GM12878 (cell line): Measurements from ENCODE around the gene DFFA. TPM values are rescaled to one million over a fixed set of nuclear protein-coding genes. Genes with fewer than 3 reads are reported as not detected.

Experiments used
- ATF7 ChIP-seq: fragments of 450-650 bp; IDR thresholded peaks from 2 replicates; pipeline ENCODE4 v1.6.1; 2016; ENCODE audit warnings: low read depth, mild to moderate bottlenecking
- BHLHE40 ChIP-seq, 2 experiments: fragments of 450-650 bp in 1 of 2; IDR thresholded peaks; 2 replicates each; pipeline ENCODE4 v1.6.1; 2011 to 2017; ENCODE audit warnings: low read depth in 2 of 2, borderline replicate concordance in 1 of 2, improper control_type of control experiment in 1 of 2, low read length in 1 of 2, mild to moderate bottlenecking in 1 of 2
- BMI1 ChIP-seq: fragments of 450-650 bp; IDR thresholded peaks from 2 replicates; pipeline ENCODE4 v1.6.1; 2016; ENCODE audit warnings: mild to moderate bottlenecking, moderate library complexity, borderline replicate concordance
- CBX5 ChIP-seq: sonication (generic); IDR thresholded peaks from 2 replicates; pipeline ENCODE4 v1.6.1; 2016; ENCODE audit warnings: low read depth, moderate library complexity, mild to moderate bottlenecking, inconsistent platforms
- CHD2 ChIP-seq: IDR thresholded peaks from 2 replicates; pipeline ENCODE4 v1.6.1; 2011; ENCODE audit warnings: low read depth, low read length, improper control_type of control experiment, borderline replicate concordance
- ETV6 ChIP-seq, 2 experiments: fragments of 450-650 bp in 1 of 2; IDR thresholded peaks in 1 of 2; conservative IDR thresholded peaks in 1 of 2; 2 replicates each; pipeline ENCODE4 v1.6.1; 2014; ENCODE audit warnings: antibody characterized with exemption in 1 of 2, borderline replicate concordance in 1 of 2, low read depth in 1 of 2, mild to moderate bottlenecking in 1 of 2, moderate library complexity in 1 of 2
- EZH2 ChIP-seq: IDR thresholded peaks from 2 replicates; pipeline ENCODE4 v1.6.1; 2012; ENCODE audit warnings: low read depth, mild to moderate bottlenecking, control low read depth, inconsistent platforms, low read length, borderline replicate concordance; ENCODE audit not compliant: control insufficient read depth
- IKZF2 ChIP-seq, 2 experiments: fragments of 450-650 bp; IDR thresholded peaks; 2 replicates each; pipeline ENCODE4 v1.6.1; 2017; ENCODE audit warnings: mild to moderate bottlenecking in 2 of 2, moderate library complexity in 2 of 2
- IRF4 ChIP-seq: IDR thresholded peaks from 2 replicates; pipeline ENCODE4 v1.6.1; 2011; ENCODE audit warnings: low read depth, low read length
- KAT2A ChIP-seq: conservative IDR thresholded peaks from 2 replicates; pipeline ENCODE4 v1.6.1; 2011; ENCODE audit warnings: low read depth, low read length; ENCODE audit not compliant: control insufficient read depth
- LARP7 ChIP-seq: fragments of 450-650 bp; IDR thresholded peaks from 2 replicates; pipeline ENCODE4 v1.6.1; 2017; ENCODE audit warnings: mild to moderate bottlenecking
- MEF2B ChIP-seq: fragments of 450-650 bp; IDR thresholded peaks from 2 replicates; pipeline ENCODE4 v1.6.1; 2018; ENCODE audit warnings: mild to moderate bottlenecking, moderate library complexity; ENCODE audit not compliant: partially characterized antibody, poor library complexity, severe bottlenecking
- NR2F1 ChIP-seq: fragments of 450-650 bp; conservative IDR thresholded peaks from 2 replicates; pipeline ENCODE4 v1.6.1; 2017; ENCODE audit warnings: mild to moderate bottlenecking
- POLR2A ChIP-seq: IDR thresholded peaks from 2 replicates; pipeline ENCODE4 v1.6.1; 2011; ENCODE audit warnings: low read depth, mild to moderate bottlenecking, low read length
- POLR2AphosphoS2 ChIP-seq: IDR thresholded peaks from 2 replicates; pipeline ENCODE4 v1.6.1; 2011; ENCODE audit warnings: low read depth, mild to moderate bottlenecking, low read length, improper control_type of control experiment, moderate library complexity
- POU2F2 ChIP-seq: IDR thresholded peaks from 3 replicates; pipeline ENCODE4 v1.6.1; 2011; ENCODE audit warnings: low read depth, mild to moderate bottlenecking, low read length, borderline replicate concordance
- SIX5 ChIP-seq: IDR thresholded peaks from 2 replicates; pipeline ENCODE4 v1.6.1; 2011; ENCODE audit warnings: mild to moderate bottlenecking, low read depth, low read length, moderate library complexity; ENCODE audit not compliant: severe bottlenecking
- SPI1 ChIP-seq: IDR thresholded peaks from 2 replicates; pipeline ENCODE4 v1.6.1; 2011; ENCODE audit warnings: low read depth, mild to moderate bottlenecking, low read length, moderate library complexity, borderline replicate concordance; ENCODE audit not compliant: insufficient read depth
- TBL1XR1 ChIP-seq: IDR thresholded peaks from 2 replicates; pipeline ENCODE4 v1.6.1; 2012; ENCODE audit warnings: low read depth, low read length, improper control_type of control experiment
- polyA plus RNA-seq, 11 experiments: library from polyadenylated mRNA; depleted of rRNA in 4 of 11; unstranded in 6 of 11; stranded (reverse) in 5 of 11; fragments of >200 nt; fragmentation: Nextera tagmentation in 4 of 11; fragmentation: Illumina TruSeq in 1 of 11; extraction: Ambion mirVana in 4 of 11; extraction: Trizol in 1 of 11; gene quantifications; 1 replicate in 1 of 11; 2 replicates in 10 of 11; pipeline versions ENCODE4 v1.2.1 to v1.2.3, GENCODE V29; 2011 to 2016; ENCODE audit warnings: inconsistent platforms in 2 of 11, missing spikeins in 2 of 11, low read depth in 1 of 11
- total RNA-seq, 4 experiments: library from RNA; depleted of rRNA in 3 of 4; stranded (reverse); fragments of >200 nt in 3 of 4; fragmentation: Illumina TruSeq in 1 of 4; extraction: Trizol in 1 of 4; gene quantifications; 2 replicates each; pipeline versions ENCODE4 v1.2.1 to v1.2.3, GENCODE V29; 2013 to 2021
- TF ChIP-seq, protein P1 (sequence below): IDR thresholded peaks from 2 replicates; pipeline ENCODE4 v1.6.1; 2012; ENCODE audit warnings: low read depth, low read length, improper control_type of control experiment
- TF ChIP-seq, protein P2 (sequence below): IDR thresholded peaks from 2 replicates; pipeline ENCODE4 v1.6.1; 2011; ENCODE audit warnings: mild to moderate bottlenecking, low read depth, low read length, moderate library complexity; ENCODE audit not compliant: insufficient replicate concordance
- TF ChIP-seq, protein P3 (sequence below): IDR thresholded peaks from 2 replicates; pipeline ENCODE4 v1.6.1; 2012; ENCODE audit warnings: low read length, inconsistent platforms
- TF ChIP-seq, protein P4 (sequence below): fragments of 450-650 bp; IDR thresholded peaks from 2 replicates; pipeline ENCODE4 v1.6.1; 2016; ENCODE audit warnings: mild to moderate bottlenecking
- TF ChIP-seq, protein P5 (sequence below): fragments of 450-650 bp; IDR thresholded peaks from 2 replicates; pipeline ENCODE4 v1.6.1; 2016; ENCODE audit warnings: mild to moderate bottlenecking

Gene DFFA
- total and polyA plus RNA-seq, 10 of the 15 experiments (the other 5 are each of a cell fraction or from before 2014, with no cell fraction given): 37.4 to 83.8 (median 52.4) TPM

DNA sequence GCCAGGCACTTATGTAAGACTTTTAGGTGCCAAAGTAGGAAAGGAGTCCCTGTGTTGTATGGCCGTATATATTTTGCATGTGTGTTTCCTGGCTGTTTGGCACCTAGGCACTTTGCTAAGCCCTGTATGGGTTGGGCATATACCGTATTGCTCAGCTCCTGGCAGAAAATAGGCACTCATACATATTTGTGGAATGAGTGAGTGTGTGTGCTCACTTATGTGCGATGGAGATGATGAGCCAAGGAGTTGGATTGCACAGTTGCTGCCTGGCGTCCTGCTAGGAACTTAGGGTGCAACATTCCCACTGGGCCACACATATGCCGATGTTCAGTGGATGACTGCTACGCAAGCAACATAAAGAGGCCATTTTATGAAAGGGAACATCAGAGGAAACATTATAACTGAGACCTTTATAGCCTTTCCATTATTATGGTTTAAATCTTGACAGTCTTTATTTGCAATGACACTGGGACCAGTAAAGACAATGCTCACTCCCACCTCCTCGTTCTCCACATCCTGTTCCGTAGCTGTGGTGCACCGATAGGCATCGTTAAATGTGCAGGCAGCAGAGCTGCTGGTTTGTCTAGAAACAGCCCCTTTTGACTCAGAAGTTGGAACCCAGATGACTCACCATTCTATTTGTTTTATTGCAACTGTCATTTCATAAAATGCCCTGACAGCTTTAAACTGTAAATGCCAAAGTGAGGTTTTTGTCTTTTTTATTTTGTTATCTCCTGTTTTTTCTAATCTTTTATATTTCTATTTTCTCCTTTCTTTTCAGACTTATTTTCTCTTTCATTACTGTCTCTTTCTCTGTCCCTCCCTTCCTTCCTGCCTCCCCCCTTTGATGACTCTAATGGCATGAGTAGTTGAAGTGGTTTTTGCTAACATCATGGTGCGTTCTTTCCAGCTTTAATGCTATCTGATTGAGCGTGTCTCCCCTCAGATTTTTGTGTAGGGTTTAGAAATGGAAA is 38.5 kb upstream of the DFFA start (continued):
- TF ChIP-seq, protein P1, sequence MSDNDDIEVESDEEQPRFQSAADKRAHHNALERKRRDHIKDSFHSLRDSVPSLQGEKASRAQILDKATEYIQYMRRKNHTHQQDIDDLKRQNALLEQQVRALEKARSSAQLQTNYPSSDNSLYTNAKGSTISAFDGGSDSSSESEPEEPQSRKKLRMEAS: no peak
- TF ChIP-seq, protein P2, sequence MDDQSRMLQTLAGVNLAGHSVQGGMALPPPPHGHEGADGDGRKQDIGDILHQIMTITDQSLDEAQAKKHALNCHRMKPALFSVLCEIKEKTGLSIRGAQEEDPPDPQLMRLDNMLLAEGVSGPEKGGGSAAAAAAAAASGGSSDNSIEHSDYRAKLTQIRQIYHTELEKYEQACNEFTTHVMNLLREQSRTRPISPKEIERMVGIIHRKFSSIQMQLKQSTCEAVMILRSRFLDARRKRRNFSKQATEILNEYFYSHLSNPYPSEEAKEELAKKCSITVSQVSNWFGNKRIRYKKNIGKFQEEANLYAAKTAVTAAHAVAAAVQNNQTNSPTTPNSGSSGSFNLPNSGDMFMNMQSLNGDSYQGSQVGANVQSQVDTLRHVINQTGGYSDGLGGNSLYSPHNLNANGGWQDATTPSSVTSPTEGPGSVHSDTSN: peak; percentile 62
- TF ChIP-seq NR2F1 (no peak; the same call in 1 of the 2 replicates), ATF7 (peak; percentile 88), CHD2 (peak; percentile 76; the same call in 1 of the 2 replicates), POLR2A (no peak), SPI1 (peak; percentile 58), CBX5 (no peak), SIX5 (no peak), LARP7 (no peak), TBL1XR1 (peak; percentile 77), EZH2 (no peak), KAT2A (no peak), ETV6 (conservative IDR thresholded peaks at IDR 0.05 in 1 of 2, IDR thresholded peaks at IDR 0.05 in 1 of 2; ENCODE audit: borderline replicate concordance in 1 of 2, low read depth in 1 of 2) (peak in 1 of 2 experiments; percentile 78; a peak in 2 of 4 replicates), BMI1 (peak; percentile 82), BHLHE40 (IDR thresholded peaks at IDR 0.05; ENCODE audit: borderline replicate concordance in 1 of 2, low read depth in 2 of 2, low read length in 1 of 2) (peak; percentile 72 to 74), POU2F2 (peak; percentile 92), POLR2AphosphoS2 (no peak), IKZF2 (IDR thresholded peaks at IDR 0.05) (peak; percentile 90 to 94), IRF4 (peak; percentile 99), MEF2B (peak; percentile 73)
- TF ChIP-seq, protein P3, sequence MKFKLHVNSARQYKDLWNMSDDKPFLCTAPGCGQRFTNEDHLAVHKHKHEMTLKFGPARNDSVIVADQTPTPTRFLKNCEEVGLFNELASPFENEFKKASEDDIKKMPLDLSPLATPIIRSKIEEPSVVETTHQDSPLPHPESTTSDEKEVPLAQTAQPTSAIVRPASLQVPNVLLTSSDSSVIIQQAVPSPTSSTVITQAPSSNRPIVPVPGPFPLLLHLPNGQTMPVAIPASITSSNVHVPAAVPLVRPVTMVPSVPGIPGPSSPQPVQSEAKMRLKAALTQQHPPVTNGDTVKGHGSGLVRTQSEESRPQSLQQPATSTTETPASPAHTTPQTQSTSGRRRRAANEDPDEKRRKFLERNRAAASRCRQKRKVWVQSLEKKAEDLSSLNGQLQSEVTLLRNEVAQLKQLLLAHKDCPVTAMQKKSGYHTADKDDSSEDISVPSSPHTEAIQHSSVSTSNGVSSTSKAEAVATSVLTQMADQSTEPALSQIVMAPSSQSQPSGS: peak; percentile 92
- TF ChIP-seq, protein P4, sequence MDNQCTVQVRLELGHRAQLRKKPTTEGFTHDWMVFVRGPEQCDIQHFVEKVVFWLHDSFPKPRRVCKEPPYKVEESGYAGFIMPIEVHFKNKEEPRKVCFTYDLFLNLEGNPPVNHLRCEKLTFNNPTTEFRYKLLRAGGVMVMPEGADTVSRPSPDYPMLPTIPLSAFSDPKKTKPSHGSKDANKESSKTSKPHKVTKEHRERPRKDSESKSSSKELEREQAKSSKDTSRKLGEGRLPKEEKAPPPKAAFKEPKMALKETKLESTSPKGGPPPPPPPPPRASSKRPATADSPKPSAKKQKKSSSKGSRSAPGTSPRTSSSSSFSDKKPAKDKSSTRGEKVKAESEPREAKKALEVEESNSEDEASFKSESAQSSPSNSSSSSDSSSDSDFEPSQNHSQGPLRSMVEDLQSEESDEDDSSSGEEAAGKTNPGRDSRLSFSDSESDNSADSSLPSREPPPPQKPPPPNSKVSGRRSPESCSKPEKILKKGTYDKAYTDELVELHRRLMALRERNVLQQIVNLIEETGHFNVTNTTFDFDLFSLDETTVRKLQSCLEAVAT: peak; percentile 77; the same call in 1 of the 2 replicates
- TF ChIP-seq, protein P5, sequence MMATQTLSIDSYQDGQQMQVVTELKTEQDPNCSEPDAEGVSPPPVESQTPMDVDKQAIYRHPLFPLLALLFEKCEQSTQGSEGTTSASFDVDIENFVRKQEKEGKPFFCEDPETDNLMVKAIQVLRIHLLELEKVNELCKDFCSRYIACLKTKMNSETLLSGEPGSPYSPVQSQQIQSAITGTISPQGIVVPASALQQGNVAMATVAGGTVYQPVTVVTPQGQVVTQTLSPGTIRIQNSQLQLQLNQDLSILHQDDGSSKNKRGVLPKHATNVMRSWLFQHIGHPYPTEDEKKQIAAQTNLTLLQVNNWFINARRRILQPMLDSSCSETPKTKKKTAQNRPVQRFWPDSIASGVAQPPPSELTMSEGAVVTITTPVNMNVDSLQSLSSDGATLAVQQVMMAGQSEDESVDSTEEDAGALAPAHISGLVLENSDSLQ: peak; percentile 89
